ENCODE measurements around the gene RNF144A. TPM values are rescaled to one million over a fixed set of nuclear protein-coding genes. Genes with fewer than 3 reads are reported as not detected.

The RNF144A gene
- total RNA-seq, 2 experiments from 2014 or later, result 12.5 to 13.1 TPM

DNA sequence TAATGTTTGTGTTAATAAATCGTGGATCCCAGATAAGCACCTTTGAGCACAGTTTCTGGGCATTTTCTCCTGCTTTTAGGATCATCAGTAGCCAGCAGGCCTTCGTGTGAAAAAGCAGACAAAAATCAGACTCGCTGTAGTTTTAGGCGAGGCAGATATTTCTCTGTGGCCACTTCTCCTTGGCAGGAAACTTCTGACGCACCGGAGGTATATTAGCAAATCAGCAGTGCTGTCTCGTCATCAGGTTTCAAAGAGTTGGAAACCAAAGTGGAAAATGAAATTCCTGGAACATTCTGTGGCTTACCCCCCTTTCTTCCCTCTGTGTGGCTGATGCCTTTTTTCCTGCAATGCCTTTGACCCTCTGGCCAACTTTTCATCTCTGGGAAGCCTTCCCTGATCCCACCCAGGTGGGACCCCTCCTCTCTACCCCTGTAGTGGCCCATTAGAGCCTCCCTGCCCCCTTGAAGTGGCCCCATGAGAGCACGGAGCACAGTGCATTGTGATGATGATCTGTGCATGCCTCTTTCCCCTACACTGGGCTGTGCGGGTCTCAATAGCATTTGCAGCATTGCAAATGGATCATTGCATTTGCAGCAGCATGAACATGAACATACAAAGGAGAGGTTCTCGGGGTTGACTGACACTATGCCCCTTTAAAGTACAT, 93.3 kb downstream of the RNF144A start:
- ChIA-PET POLR2A (no interaction called here), CTCF (interaction anchor here (1.3 kb wide), 1 partner anchor 33 kb away, joined by 4 read pairs; no protein-coding TSS in a partner anchor)

DNA sequence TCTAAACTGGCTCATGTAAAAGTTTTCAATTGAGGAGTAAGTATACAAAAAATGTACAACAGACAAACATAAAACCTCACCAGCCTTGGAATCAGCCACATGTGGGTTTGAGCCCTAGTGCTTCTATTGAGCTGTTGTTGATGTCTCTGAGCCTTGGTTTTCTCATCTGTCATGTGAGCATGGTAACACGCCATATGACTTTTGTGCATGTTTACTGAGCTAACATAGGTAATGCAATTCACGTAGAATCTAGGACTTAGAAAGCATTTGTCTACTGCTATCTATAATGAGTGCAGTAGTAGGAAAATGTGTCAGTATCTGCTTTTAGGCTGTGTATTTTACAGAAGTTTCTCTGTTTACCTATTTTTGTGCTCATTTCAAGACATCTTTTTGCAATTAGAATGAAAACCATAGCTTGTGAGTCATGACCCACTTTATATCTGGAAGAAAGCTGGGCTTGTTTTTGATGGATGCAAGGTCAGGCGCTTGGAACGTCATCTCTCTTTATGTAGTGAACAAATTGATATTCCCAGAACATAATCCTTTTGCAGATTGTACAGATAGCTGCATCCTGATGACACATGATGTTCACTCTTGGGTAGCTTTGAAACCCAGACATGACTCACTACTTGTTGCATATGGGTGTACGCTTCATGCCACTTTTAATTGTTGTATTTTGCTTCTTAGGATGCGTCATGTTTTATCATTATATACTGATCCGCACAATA, 94.3 kb downstream of the RNF144A start:
- ChIA-PET POLR2A (no interaction called here), CTCF (interaction anchor here (1.3 kb wide), 1 partner anchor 32 kb away, joined by 4 read pairs; no protein-coding TSS in a partner anchor)

DNA sequence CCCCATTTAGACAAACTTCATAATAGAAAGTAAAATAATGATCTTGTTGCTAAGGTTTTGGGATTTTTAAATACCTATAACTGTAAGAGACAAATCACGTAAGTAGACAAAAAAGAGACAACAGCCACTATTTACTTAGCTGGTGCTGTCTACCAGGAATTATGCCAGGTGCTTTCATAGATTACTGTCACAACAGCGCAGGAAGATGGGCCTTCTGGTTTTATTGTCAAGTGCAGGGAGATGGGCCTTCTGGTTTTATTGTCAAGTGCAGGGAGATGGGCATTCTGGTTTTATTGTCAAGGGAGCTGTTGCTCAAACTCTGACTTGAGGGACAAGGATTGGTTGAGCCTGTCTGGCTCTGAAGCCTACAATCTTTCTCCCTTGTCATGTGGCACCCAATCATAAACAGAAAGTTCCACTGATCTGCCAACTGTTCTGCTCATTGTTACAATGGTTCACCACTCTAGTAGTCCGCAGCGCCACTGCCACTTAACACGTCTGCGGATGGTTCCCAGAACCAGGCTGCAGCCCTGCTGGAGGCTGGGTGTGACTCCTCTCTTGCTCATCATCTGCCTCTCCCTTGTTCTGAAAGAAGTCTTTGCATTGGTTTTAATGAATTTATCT, 95.0 kb downstream of the RNF144A start:
- ChIA-PET POLR2A (no interaction called here), CTCF (no interaction called here)

DNA sequence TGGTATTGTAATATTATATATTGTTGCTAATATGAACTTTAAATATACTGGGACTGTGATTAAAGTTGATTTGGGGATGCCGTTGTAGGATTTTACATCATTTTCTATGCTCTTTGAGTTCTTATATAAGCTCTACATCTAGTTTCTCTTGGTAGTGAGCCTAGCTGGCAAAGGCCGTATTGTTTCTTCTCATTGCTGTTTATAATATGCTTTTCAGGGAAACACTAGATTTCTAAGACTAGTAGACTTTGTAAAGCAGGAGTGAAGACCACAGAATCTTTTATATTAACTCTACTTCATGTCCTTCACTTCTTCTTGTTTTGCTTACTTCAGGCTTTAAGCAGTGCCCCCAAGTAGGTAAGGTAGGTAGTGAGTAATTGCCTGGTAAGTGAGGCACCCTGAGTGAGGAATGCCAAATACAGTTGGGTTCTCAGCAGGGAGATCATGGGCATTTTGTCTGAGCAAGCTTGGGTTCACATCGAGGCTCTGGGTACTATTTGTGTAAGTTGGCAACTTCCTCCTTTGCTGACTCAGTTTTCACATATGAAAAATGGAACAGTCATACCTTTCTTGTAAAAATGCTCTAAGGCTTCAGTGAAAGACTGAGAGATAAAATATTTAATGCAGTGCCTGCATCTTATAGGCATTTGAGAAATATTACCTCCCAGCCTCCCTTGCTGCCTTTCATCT, 96.4 kb downstream of the RNF144A start:
- ChIA-PET POLR2A (no interaction called here), CTCF (interaction anchor here (1.2 kb wide), 2 partner anchors 30 to 118 kb away, joined by 3 read pairs; no protein-coding TSS in a partner anchor)

DNA sequence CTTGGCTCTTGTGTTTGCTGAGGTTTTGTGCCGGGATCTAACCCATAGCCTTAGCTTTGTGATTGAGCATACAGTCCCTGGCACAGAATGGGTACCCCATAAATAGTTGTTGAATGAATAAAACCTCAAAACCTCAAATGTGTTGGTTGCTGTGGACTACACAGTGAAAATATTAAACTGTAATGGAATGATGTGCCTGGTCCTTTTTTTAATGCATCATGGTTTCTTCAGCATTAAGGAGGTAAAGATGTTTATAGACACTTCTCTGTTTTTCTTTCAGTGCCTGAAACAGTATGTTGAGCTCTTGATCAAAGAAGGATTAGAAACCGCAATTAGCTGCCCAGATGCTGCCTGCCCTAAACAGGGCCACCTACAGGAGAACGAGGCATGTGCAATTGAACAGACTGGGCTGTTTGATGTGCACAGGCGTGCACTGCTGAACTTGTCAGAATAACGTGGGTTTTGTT, 97.0 kb downstream of the RNF144A start:
- CTCF ChIA-PET, result interaction anchor here (1.2 kb wide), 2 partner anchors 30 to 118 kb away, joined by 3 read pairs; no protein-coding TSS in a partner anchor
- POLR2A ChIA-PET, result interaction anchor here (0.7 kb wide), 1 partner anchor 44 kb away, joined by 4 read pairs; no protein-coding TSS in a partner anchor

DNA sequence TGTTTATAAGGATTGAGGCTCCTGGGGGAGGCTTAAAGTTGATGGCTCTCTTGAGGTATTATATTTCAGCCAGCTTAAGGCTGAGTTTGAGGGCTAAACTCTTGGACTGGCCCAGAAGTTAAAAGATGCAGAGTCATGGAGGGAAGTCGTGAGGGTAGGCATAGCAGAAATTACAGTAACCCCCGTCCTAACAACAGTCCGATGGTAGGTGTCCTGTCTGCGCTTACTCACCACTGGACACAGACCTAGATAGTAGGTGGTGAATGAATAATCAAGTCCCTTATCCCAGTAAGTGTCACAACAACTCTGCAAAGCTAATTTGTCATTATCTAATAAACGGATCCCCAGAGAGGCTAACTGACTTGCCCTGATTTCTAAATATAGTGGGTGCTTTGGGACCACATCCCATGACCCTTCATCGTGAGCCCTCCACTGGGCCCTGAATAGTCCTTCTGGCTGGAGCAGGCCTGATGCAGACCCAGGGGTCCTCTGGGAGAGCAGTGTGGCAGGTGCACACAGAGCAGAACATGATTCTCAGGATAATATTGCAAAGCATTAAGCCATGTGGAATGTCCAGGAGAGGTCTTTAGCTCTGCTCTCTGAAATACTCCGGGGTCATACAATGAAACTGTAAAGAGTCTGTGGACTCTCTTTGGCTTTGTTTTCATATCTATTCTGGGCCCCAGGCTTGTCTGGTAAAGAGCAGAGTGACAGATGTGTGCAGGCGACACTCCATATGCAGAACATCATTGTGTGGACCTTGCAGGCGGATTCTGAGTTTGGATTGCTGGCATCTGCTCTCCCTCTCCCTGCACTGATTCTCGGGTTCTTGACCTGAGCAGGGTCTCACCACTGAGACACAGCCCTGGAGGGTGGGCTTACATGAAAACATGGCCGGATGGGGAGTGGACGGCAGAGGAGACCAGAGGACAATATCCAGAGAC, 98.1 kb downstream of the RNF144A start:
- CTCF ChIA-PET, result interaction anchor here (1.2 kb wide), 2 partner anchors 29 to 119 kb away, joined by 3 read pairs; no protein-coding TSS in a partner anchor
- POLR2A ChIA-PET, result interaction anchor here (0.7 kb wide), 1 partner anchor 43 kb away, joined by 4 read pairs; no protein-coding TSS in a partner anchor

DNA sequence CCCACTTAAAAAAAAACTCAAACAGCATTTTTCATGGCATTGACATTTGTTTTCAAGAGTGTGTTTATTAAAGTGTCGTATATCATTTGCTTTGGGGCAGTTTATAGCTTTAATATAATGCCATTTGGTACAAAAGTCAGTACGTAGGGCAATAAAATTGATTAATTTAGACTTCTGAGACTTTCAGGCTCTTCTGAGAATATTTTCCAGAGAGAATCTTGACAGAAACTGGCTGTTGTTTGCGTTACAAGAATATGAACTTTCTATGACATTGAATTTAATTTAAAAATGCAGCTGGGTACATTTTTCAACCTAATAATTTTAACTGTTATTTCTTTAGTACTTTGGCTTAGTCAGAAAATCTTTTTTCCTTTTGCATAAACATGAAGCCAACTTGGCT, 98.9 kb downstream of the RNF144A start:
- POLR2A ChIA-PET, result no interaction called here
- CTCF ChIA-PET, result no interaction called here

DNA sequence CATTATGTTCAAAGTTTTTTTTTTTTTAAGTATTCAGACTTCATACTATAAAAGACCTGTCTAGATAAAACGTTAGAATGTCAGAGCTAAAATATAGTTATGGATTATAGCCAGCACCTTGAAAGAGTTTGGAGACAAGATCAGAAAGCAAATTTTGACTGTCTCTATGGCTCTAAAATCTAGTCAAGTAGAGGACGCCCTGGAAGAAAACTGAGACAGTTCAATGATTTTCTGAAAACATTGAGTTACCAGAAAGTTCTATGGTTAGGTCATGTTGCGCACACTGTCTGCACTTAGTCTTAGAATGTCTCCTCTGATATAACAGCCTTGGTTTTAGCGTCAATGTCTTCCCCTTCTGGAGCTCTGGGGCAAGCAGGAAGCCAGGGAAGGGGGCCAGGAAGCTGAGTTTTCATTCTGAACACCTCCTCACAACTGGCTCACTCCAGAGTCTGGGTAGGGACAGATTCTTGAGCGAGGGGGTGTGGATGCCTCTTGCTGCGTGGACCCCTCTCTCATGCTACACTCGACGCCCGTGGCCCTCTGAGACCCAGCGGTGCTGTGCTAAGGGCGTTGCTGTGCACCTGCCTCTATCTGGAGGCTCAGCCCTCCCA, 99.5 kb downstream of the RNF144A start:
- POLR2A ChIA-PET, result no interaction called here

DNA sequence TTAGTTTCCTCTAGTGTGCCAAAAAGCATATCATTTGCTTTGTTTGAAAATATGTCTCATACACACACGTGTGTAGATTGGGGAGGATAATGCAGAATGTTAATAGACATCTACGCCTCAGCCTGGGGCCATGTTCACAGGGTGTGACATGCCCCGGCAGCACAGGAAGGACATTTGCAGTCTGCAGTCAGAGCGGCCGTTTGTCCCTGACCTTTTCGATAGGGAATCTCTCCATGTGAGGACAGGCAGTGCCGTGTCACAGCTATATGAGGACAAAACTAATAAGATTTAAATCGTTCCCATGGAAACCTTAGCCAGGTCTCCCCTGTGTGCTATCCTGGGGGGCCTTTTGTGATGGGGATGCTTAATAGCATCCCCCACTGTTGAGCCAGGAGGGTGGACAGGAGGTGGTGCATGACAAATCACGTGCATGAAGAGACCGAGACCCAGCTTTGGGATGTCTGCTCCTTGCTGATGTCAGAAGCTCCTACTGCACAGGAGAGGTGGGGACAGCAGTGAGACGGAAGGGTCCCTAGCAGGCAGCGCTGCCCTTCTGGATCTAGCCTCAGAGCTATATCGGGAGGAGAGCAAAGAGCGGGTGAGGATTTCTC, 100.6 kb downstream of the RNF144A start:
- ChIA-PET CTCF (no interaction called here), POLR2A (interaction anchor here (0.6 kb wide), 1 partner anchor 1820 kb away, joined by 4 read pairs; no protein-coding TSS in a partner anchor)

More for the DNA sequence above, 99.5 kb downstream of the RNF144A start:
- CTCF ChIA-PET, result no interaction called here

DNA sequence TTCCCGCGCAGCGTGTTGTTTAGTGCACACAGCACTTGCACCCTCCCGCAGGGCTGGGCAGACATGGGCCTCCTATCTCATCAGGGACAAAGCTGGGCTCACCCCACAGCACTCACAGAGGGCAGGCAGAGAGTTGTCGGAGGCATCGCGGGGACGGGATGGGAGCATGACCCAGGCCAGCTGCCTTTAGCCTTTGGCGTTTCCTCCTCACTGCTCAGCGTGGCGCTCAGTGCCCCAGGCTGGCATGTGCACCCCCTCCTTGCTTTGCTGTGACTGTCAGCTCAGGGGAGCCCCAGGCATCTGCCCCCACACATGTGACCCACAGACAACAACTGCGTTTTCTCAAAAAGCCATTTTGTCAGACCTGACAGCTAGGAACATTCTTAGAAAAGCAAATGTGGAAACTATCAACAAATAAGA, 101.1 kb downstream of the RNF144A start:
- CTCF ChIA-PET, result no interaction called here
- POLR2A ChIA-PET, result interaction anchor here (0.6 kb wide), 1 partner anchor 1820 kb away, joined by 4 read pairs; no protein-coding TSS in a partner anchor

DNA sequence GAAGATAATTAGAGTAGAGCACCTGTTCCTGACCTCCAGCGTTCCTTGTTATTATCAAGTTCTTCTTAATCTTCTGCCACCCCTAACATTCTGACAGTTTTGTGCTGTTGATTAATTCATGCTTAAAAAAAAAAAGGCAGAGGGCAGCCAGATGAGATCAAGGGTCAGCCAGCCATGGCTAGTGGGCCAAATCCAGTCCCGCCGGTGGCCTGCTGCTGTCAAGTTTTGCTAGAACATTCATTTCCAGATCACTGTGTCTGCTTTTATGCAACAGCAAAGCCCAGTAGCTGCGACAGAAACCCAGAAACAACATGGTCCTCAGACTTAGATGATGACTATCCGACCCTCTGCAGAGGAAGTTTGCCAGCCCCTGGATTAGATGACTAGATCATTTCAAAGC, 101.6 kb downstream of the RNF144A start:
- POLR2A ChIA-PET, result no interaction called here

DNA sequence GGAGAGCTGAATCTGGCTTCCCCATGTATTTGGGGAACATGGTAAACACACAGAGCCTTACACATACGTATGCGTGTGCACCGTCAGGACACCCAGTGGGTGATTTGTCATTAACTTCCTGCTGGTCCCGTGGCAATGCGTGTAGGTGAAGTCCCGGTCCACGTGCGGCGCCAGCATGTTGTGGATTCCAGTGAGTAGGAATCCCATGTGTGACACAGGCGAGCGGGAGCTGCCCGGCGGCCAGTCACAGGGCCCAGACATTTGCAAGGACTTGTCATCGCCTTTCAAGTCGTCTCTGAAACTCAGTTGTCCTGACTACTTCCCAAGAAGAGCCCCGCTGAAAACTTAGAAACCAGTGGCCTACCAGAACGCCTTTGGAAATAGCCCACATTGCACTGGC, 102.0 kb downstream of the RNF144A start:
- CTCF ChIA-PET, result no interaction called here
- POLR2A ChIA-PET, result no interaction called here

More for the DNA sequence above, 101.6 kb downstream of the RNF144A start:
- CTCF ChIA-PET, result no interaction called here

DNA sequence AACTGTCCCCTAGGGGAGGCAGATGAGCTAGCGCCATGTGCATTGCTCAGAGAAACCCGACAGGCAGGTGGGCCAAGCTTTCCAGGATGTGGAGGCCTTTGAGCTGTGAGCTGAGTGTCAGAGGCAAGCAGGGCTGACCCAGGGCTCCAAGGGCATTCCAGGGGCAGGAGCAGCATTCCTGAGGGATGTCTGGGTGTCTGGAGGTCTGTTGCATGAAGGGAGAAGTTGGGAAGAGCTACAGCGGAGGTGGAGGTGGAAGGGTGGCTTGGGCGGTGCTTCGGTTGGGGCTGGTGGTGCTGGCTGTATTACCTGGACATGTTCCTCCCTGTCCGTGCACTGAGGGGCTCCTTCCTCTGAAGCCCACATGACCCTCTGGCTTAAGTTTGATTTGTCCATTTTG, 102.8 kb downstream of the RNF144A start:
- ChIA-PET POLR2A (no interaction called here), CTCF (no interaction called here)

DNA sequence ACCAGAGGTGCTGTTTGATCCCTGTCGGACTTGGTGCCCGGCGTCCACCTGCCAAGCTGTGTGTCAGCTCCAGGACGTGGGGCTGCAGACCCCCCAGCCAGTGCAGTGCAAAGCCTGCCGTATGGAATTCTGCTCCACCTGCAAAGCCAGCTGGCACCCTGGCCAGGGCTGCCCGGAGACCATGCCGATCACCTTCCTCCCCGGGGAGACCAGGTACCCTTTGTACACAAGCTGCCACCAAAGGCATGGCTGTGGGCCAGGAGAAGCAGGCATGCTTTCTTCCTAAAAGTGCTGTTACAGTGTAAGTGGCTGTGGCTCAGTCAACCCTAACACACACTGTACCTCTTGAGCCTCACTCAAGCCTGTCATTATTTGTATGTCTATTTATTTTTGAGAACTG, 103.3 kb downstream of the RNF144A start:
- POLR2A ChIA-PET, result no interaction called here
- CTCF ChIA-PET, result no interaction called here

DNA sequence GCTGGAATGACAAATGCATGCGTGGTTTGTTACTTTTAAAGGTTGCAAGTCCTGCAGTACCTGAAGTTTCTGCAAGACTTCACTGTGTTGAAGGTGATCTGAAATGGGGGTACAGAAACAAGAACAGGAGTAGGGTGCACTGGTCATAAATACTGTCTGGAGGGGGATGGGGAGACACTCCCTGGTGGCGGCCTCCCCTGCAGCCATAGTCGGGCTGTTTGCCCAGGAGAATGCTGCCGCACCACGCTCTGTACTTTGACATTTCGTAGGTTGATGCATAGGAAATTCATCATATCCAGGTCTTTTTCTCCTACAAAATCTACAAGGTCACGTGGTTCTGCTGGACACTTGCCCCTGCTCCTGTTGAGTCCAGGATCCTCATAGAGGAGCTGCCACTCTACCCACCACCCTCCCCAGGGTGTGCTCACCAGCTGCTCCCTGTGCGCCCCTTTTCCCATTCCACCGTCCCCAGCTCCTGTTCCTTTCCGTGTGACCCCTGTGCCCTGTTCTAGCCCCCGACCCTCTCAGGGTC, 103.8 kb downstream of the RNF144A start:
- POLR2A ChIA-PET, result no interaction called here
- CTCF ChIA-PET, result no interaction called here

DNA sequence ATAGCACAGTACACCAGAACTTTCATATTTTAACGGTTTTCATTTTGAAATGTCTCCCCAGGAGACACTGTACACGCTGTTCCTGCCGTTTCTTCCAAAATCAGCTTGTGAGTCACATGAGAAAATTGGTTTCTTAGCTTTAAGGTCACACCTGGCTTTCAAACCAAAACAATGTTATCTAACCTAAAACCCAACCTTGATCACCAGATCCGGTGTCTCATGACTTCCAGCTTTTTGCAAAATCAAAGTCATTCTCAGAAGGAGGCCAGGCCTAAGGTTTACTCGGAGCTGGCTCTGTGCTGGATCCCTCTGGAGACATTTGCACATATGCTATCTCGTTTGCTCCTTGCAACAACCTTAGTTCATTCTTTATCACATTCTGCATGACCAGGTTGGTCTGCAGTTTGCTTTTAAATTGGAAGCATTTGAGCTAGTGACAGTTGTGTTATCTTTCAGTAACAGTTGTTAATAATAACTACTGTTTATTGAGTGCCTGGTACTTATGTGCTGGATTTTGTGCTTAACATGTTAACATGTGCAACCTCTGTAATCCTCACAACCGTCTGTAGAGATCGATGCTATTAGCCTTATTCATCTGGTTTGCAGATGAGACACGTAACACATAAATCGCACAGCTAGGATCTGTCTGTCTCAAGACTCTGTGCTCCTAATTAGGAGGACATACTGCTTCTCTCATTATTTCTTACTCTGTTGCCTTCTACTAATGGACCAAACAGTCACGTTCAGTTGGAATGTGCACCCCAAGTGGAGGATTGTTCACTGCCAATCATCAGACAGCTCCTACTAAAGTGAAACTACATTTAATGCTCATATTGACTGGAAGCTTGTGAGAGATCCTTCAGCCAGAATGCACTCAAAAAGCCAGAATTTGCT, 105.5 kb downstream of the RNF144A start:
- ChIA-PET POLR2A (no interaction called here), CTCF (interaction anchor here (0.6 kb wide), 1 partner anchor 24 kb away, joined by 3 read pairs; no protein-coding TSS in a partner anchor)

DNA sequence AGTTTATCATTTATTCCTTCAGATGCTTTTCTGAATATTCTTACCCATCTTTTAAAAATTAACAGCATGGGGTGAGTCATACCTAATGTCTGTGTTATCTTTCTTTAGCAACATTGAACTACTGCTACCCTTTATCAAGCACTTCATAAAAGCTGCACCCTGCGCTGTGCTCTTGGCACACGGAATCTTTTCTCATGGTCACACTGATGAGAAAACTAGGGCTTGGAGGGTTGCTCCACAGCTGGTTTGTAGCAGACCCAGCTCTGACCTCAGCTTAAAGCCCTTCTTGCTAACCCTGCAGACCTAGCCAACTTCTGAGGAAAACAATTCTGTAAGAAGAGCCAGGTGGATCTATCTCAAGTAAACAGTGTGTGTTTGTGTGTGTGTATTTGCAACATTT, 106.3 kb downstream of the RNF144A start:
- ChIA-PET POLR2A (no interaction called here), CTCF (no interaction called here)
